ENCODE results near the gene PCDHGB2. TPM values are rescaled to one million over a fixed set of nuclear protein-coding genes. Genes with fewer than 3 reads are reported as not detected.

The PCDHGB2 gene
- total RNA-seq, 4 donors from 2014 or later: 2.1 to 5.3 (median 3.8) TPM

GRCh38 chr5:141326088-141326854, 33.5 kb upstream of the PCDHGB2 start:
- TF ChIP-seq, protein P1, sequence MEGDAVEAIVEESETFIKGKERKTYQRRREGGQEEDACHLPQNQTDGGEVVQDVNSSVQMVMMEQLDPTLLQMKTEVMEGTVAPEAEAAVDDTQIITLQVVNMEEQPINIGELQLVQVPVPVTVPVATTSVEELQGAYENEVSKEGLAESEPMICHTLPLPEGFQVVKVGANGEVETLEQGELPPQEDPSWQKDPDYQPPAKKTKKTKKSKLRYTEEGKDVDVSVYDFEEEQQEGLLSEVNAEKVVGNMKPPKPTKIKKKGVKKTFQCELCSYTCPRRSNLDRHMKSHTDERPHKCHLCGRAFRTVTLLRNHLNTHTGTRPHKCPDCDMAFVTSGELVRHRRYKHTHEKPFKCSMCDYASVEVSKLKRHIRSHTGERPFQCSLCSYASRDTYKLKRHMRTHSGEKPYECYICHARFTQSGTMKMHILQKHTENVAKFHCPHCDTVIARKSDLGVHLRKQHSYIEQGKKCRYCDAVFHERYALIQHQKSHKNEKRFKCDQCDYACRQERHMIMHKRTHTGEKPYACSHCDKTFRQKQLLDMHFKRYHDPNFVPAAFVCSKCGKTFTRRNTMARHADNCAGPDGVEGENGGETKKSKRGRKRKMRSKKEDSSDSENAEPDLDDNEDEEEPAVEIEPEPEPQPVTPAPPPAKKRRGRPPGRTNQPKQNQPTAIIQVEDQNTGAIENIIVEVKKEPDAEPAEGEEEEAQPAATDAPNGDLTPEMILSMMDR (IDR thresholded peaks at IDR 0.05; ENCODE audit: low read depth): no peak

DNA sequence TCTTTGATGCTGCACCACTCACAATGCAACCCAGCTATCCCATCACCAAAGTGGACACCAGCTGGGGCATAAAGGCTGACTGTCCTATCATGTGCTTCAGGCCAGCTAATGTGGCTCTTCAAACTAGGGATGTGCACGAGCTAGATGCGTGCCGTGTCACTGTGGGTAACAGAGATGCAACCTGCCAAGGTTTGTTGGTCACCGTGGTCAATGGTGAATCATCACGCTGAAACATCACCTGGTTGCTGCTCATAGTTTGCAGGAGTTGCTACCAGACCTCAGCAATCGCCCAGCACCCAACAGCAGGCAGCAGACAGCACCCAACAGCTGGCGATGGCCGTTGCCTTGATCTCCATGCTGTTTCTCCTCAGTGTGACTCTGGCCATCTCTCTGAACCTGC, 31.6 kb upstream of the PCDHGB2 start:
- TF ChIP-seq, protein P1 (IDR thresholded peaks at IDR 0.05; ENCODE audit: low read depth): no peak

- TF ChIP-seq, protein P1 (IDR thresholded peaks at IDR 0.05; ENCODE audit: low read depth): no peak
These were observed 29.3 kb upstream of the PCDHGB2 start, which contains the start of gene PCDHGA1 for GRCh38 chr5:141330299-141331080. TSS of gene PCDHGA1 (plus strand) at chr5:141330514.

DNA sequence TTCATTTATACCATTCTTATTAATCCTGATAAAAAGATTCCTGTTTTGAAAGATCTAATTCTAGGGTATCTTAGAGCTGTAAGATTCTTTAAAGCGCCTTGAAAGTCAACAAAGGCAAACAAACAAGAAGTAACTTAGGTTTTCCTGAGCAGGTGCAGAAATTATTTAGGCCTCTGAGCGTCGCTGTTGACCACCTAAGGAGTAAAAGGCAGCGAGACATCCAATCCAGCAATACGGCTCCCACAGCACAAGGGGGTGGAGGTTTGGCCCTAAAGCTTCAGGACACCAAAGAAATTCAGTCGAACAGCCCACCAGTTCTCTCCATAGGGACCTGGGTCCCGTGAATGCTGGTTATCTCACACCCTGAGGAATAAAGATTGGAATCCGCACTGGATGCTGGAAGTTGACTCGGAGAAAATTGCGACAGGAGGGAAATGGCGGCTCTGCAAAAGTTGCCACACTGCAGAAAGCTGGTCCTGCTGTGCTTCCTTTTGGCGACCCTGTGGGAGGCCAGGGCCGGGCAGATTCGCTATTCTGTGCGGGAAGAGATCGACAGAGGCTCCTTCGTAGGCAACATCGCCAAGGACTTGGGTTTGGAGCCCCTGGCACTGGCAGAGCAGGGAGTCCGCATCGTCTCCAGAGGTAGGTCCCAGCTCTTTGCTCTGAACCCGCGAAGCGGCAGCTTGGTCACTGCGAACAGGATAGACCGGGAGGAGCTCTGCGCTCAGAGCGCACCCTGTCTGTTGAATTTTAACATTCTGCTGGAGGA, 21.1 kb upstream of the PCDHGB2 start, which contains the start of gene PCDHGA2:
Gene PCDHGA2 (plus strand): TSS at position 223 of the 769 bp plus-strand sequence.
- TF ChIP-seq, protein P1 (IDR thresholded peaks at IDR 0.05; ENCODE audit: low read depth): no peak

DNA sequence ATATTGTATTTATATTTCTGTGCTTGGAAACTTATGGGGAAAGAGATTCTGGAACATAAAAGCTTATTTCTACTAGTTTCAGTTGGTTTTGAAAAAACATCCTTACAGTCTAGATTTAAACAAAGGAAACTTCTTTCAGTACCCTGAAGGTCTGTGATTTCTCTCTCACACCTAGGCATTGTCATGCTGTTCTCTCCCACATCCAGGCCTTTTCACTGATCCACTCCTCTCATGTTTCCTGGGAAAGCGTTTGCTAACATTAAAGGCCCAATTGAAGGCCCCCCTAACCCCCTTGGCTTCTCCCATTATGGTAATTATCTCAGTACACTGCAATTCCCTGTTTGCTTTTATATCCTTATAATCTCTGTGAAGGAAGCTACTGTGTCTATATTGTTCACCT, 17.0 kb upstream of the PCDHGB2 start:
- TF ChIP-seq, protein P1 (IDR thresholded peaks at IDR 0.05; ENCODE audit: low read depth): no peak

DNA sequence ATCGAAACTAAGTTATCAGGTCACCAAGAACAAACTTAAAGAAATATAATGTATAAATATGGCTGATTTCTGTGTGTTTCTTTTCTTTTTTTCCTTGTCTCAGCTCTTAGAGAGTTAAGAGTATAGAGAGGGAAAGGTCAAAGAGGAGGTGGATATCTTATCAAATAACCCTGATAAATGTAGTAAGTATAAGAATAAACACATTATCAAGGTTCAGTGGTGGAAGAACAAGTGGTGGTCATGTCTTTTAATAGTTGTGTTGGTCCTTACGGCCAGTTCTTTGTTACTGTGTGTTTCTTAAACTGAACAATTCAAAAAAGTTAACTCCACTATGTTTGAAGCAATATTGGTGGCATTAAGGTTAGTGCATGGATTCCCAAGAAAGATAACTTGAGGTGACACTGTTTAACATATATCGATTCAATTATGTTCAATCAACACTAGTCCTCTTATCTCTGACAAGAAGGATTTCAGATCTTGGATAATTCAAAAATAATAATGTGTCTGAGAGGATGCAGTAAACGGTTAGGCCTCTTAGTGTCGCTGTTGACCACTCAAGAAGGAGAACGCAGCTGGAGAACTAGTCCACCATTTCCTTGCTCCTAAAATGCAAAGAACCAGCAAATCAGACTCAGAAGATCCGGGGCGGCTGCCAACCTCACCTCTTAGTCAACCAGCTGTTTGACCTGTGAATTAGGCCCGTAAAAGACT, 16.4 kb upstream of the PCDHGB2 start, which contains the start of gene PCDHGA3:
Gene PCDHGA3 (plus strand): TSS at position 588 of the 711 bp plus-strand sequence. CDS start 205 bp downstream, outside the sequence.
- TF ChIP-seq, protein P1 (IDR thresholded peaks at IDR 0.05; ENCODE audit: low read depth): no peak

Measured in subcutaneous adipose tissue (tissue), 4 donors.